ENCODE measurements around the gene LILRA5.

GRCh38 chr19:54345938-54346386, 33.0 kb upstream of the LILRA5 start:
- TF ChIP-seq CTCF (CRISPR knock-in tag; IDR thresholded peaks at IDR 0.05) (no peak), JUNB (CRISPR knock-in tag; IDR thresholded peaks at IDR 0.05; ENCODE audit: borderline replicate concordance) (no peak), KDM1A (CRISPR knock-in tag; IDR thresholded peaks at IDR 0.05) (no peak), MTA1 (CRISPR knock-in tag; IDR thresholded peaks at IDR 0.05; ENCODE audit: borderline replicate concordance) (no peak), EP300 (IDR thresholded peaks at IDR 0.05; ENCODE audit: low read depth in 2 of 2, low read length in 2 of 2) (no peak), EP300 (CRISPR knock-in tag; IDR thresholded peaks at IDR 0.05; ENCODE audit: borderline replicate concordance) (no peak), SMARCE1 (IDR thresholded peaks at IDR 0.05; ENCODE audit: borderline replicate concordance) (no peak), MTF1 (CRISPR knock-in tag; IDR thresholded peaks at IDR 0.05) (no peak), ZNF572 (CRISPR knock-in tag; IDR thresholded peaks at IDR 0.05) (no peak), ZNF101 (CRISPR knock-in tag; IDR thresholded peaks at IDR 0.05; ENCODE audit: borderline replicate concordance, low read depth) (no peak), CC2D1A (CRISPR knock-in tag; IDR thresholded peaks at IDR 0.05) (no peak)
